Endothelial cell of umbilical vein (primary cell): ENCODE measurements around the gene ACOT7. TPM values are rescaled to one million over a fixed set of nuclear protein-coding genes. Genes with fewer than 3 reads are reported as not detected.

Source experiments
- BruUV-seq: library from RNA; stranded (reverse); fragments of 400-500 nt; replicated peaks from 2 replicates; lab custom pipeline; 2021; lab: Mats Ljungman, UMichigan
- CTCF ChIA-PET: fragments of 300-600, 350-600 bp; sonication (Branson Sonifier 250); formaldehyde crosslinking; loops from one replicate; lab custom pipeline; 2021; ENCODE audit warnings: antibody characterized with exemption, inconsistent platforms; lab: Charles Lee
- POLR2A ChIA-PET: fragments of 300-600, 350-600 bp; sonication (Branson Sonifier 250); formaldehyde crosslinking; loops from one replicate; lab custom pipeline; 2021; ENCODE audit warnings: antibody characterized with exemption, inconsistent platforms; lab: Charles Lee
- DNase-seq: peaks from one replicate; pipeline ENCODE4 v3.0.0-alpha.2; 2011; ENCODE audit warnings: low read depth, low spot score
- FAIRE-seq: peaks from 2 replicates; lab custom pipeline; 2011; peaks lifted over from hg19 to GRCh38; lab: Jason Lieb, UNC
- H2AFZ ChIP-seq: 2 replicates; pipeline ENCODE4 v1.6.0; 2012; ENCODE audit warnings: low read depth, low read length, control low read depth, inconsistent platforms
- H3K27ac ChIP-seq: 2 replicates; pipeline ENCODE4 v1.5.1; 2011; ENCODE audit warnings: low read depth, mild to moderate bottlenecking, control low read depth, low read length, moderate library complexity; ENCODE audit not compliant: insufficient read depth
- H3K27me3 ChIP-seq, 2 experiments: 2 replicates each; pipeline versions ENCODE4 v1.6.0 to v1.6.1; 2011; ENCODE audit warnings: low read length in 2 of 2, mixed read lengths in 1 of 2; ENCODE audit not compliant: control insufficient read depth in 2 of 2, insufficient read depth in 2 of 2
- H3K36me3 ChIP-seq, 2 experiments: 2 replicates in 1 of 2; 3 replicates in 1 of 2; pipeline ENCODE4 v1.5.1; 2011; ENCODE audit warnings: low read length in 2 of 2, mild to moderate bottlenecking in 1 of 2, moderate library complexity in 1 of 2; ENCODE audit not compliant: control insufficient read depth in 2 of 2, insufficient read depth in 2 of 2; ENCODE audit errors: extremely low read depth in 1 of 2
- H3K4me1 ChIP-seq: 3 replicates; pipeline ENCODE4 v1.5.1; 2011; ENCODE audit warnings: mild to moderate bottlenecking, low read length; ENCODE audit not compliant: control insufficient read depth, insufficient read depth; ENCODE audit errors: extremely low read depth
- H3K4me2 ChIP-seq: 2 replicates; pipeline ENCODE4 v1.6.1; 2011; ENCODE audit warnings: low read length, control low read depth, mixed read lengths; ENCODE audit not compliant: insufficient read depth
- H3K4me3 ChIP-seq, 3 experiments: fragments of 200-600 bp in 1 of 3; sonication (generic), shearing (Covaris generic) in 1 of 3; replicated peaks in 1 of 3; 2 replicates each; pipeline ENCODE4 v1.5.1; 2011 to 2016; ENCODE audit warnings: control low read depth in 3 of 3, low read length in 3 of 3, mild to moderate bottlenecking in 2 of 3, inconsistent platforms in 1 of 3, low read depth in 1 of 3, moderate library complexity in 1 of 3; ENCODE audit not compliant: insufficient read depth in 1 of 3
- H3K79me2 ChIP-seq: 2 replicates; pipeline ENCODE4 v1.6.0; 2012; ENCODE audit warnings: low read length, inconsistent platforms; ENCODE audit not compliant: control insufficient read depth, insufficient read depth
- H3K9ac ChIP-seq: replicated peaks from 2 replicates; pipeline ENCODE3; 2011; ENCODE audit warnings: low read length, control low read depth; ENCODE audit not compliant: insufficient read depth; ENCODE audit errors: extremely low read depth
- H3K9me1 ChIP-seq: replicated peaks from 3 replicates; pipeline ENCODE4 v1.6.0; 2011; ENCODE audit warnings: mild to moderate bottlenecking, low read length; ENCODE audit not compliant: control insufficient read depth, insufficient read depth; ENCODE audit errors: extremely low read depth
- H3K9me3 ChIP-seq: replicated peaks from 2 replicates; pipeline ENCODE4 v1.5.1; 2012; ENCODE audit warnings: low read length, inconsistent platforms; ENCODE audit not compliant: control insufficient read depth, insufficient read depth
- H4K20me1 ChIP-seq: replicated peaks from 2 replicates; pipeline ENCODE3; 2011; ENCODE audit warnings: mild to moderate bottlenecking, low read length; ENCODE audit not compliant: control insufficient read depth, insufficient read depth; ENCODE audit errors: extremely low read depth
- CTCF ChIP-seq, 2 donors: IDR thresholded peaks; 1 replicate in 1 of 2; 2 replicates in 1 of 2; pipeline ENCODE4 v1.5.1; 2011; ENCODE audit warnings: low read length in 2 of 2, mild to moderate bottlenecking in 2 of 2, moderate library complexity in 2 of 2, control low read depth in 1 of 2, inconsistent platforms in 1 of 2, low read depth in 1 of 2; ENCODE audit not compliant: insufficient read depth in 1 of 2; ENCODE audit errors: extremely low read depth in 1 of 2
- EZH2 ChIP-seq: IDR thresholded peaks from 2 replicates; pipeline ENCODE4 v1.6.1; 2012; ENCODE audit warnings: borderline replicate concordance, low read depth, mild to moderate bottlenecking, moderate library complexity, low read length, inconsistent platforms; ENCODE audit not compliant: severe bottlenecking
- FOS ChIP-seq: IDR thresholded peaks from 2 replicates; pipeline ENCODE4 v1.6.1; 2011; ENCODE audit warnings: mild to moderate bottlenecking, low read length, moderate library complexity, borderline replicate concordance; ENCODE audit not compliant: insufficient read depth
- GATA2 ChIP-seq: IDR thresholded peaks from 2 replicates; pipeline ENCODE4 v1.7.0; 2011; ENCODE audit warnings: low read depth, mild to moderate bottlenecking, moderate library complexity, mixed read lengths, low read length; ENCODE audit not compliant: insufficient read length, insufficient read depth
- JUN ChIP-seq: IDR thresholded peaks from 2 replicates; pipeline ENCODE4 v1.6.1; 2011; ENCODE audit warnings: borderline replicate concordance, low read depth; ENCODE audit not compliant: insufficient read length, insufficient read depth
- MYC ChIP-seq: IDR thresholded peaks from one replicate; pipeline ENCODE4 v1.6.1; 2011; ENCODE audit warnings: mild to moderate bottlenecking, low read depth, low read length
- POLR2A ChIP-seq: IDR thresholded peaks from 2 replicates; pipeline ENCODE4 v1.6.1; 2012; ENCODE audit warnings: low read depth, mild to moderate bottlenecking, control low read depth, low read length
- POLR2AphosphoS5 ChIP-seq: IDR thresholded peaks from 2 replicates; pipeline ENCODE4 v1.6.1; 2012; ENCODE audit warnings: low read depth, mild to moderate bottlenecking, control low read depth, low read length, moderate library complexity; ENCODE audit not compliant: insufficient read depth
- dilution Hi-C: fragments of 300-500 bp; cut with MboI; formaldehyde crosslinking; loops from one replicate; pipeline ENCODE4 v1.15.0; 2019; ENCODE audit warnings: low sequenced_read_pairs; ENCODE audit not compliant: extremely low pct_ligation_motif_present
- intact Hi-C: fragments of 100-400 bp; cut with micrococcal nuclease; formaldehyde crosslinking; loops from one replicate; pipeline ENCODE4 v1.10.0; 2022
- polyA plus RNA-seq, 4 experiments: library from polyadenylated mRNA; depleted of rRNA in 3 of 4; stranded (reverse) in 3 of 4; unstranded in 1 of 4; fragments of >200 nt; gene quantifications; 2 replicates each; pipeline versions ENCODE4 v1.2.1 to v1.2.3, GENCODE V29; 2011 to 2012; ENCODE audit warnings: missing spikeins in 1 of 4
- total RNA-seq: library from RNA; stranded (reverse); gene quantifications from 2 replicates; pipeline ENCODE4 v1.2.3, GENCODE V29; 2021
- TF ChIP-seq, protein P1 (sequence below): IDR thresholded peaks from 2 replicates; pipeline ENCODE4 v1.6.1; 2011; ENCODE audit not compliant: insufficient read depth, insufficient read length

The ACOT7 gene
- total and polyA plus RNA-seq, 2 donors (not counting 3 experiments of a cell fraction or from before 2014, with no cell fraction given): 69.4 to 105 TPM

GRCh38 chr1:6427441-6428390 lies 34.1 kb upstream of the ACOT7 start:
- Histone ChIP-seq H3K36me3 (no peaks in the 10 kb centered on the region), H3K27me3 (peaks cover 0 to 3% of the 10 kb centered on the region in 2 experiments), H2AFZ (no peak overlapping the region), H3K9ac (no peak overlapping the region), H3K79me2 (no peaks in the 10 kb centered on the region), H3K9me1 (no peaks in the 10 kb centered on the region), H3K9me3 (no peaks in the 10 kb centered on the region), H4K20me1 (no peaks in the 10 kb centered on the region), H3K4me3 (no peak overlapping the region), H3K4me1 (peaks cover 17% of the 10 kb centered on the region), H3K4me2 (no peak overlapping the region), H3K27ac (no peak overlapping the region)
- ChIA-PET POLR2A (interaction anchor here (0.6 kb wide), 1 partner anchor 63 kb away, joined by 5 read pairs; the partner anchor contains the start of gene PLEKHG5), CTCF (interaction anchor here (11.1 kb wide), 1 partner anchor 9 kb away, joined by 202 read pairs; no protein-coding TSS in a partner anchor)
- intact Hi-C loops (no loop called here), dilution Hi-C loops (no loop called here)
- BruUV-seq: no TSS peak
- TF ChIP-seq, protein P1, sequence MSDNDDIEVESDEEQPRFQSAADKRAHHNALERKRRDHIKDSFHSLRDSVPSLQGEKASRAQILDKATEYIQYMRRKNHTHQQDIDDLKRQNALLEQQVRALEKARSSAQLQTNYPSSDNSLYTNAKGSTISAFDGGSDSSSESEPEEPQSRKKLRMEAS: no peak
- no peak for TF ChIP-seq EZH2
- TF ChIP-seq GATA2: no peak
- no peak for TF ChIP-seq FOS
- TF ChIP-seq MYC: no peak
- no peak for TF ChIP-seq POLR2A
- TF ChIP-seq JUN: no peak
- no peak for TF ChIP-seq CTCF (IDR thresholded peaks at IDR 0.05; ENCODE audit: extremely low read depth in 1 of 2, insufficient read depth in 1 of 2, low read depth in 1 of 2, low read length in 2 of 2)
- no peak for TF ChIP-seq POLR2AphosphoS5
- FAIRE-seq (no peak), DNase-seq (no peak)
